Heart right ventricle (tissue), 16 donors: ENCODE results near the gene BRICD5. TPM values are rescaled to one million over a fixed set of nuclear protein-coding genes. Genes with fewer than 3 reads are reported as not detected.

Experiments used
- ATAC-seq, 8 donors: fragments of 200-7000 bp; cut with Tn5 transposase; one replicate each; pipeline ENCODE4 v1.9.1; 2020; ENCODE audit warnings: mild to moderate bottlenecking in 8 of 8, moderate library complexity in 8 of 8, moderate number of reproducible peaks in 1 of 8
- DNase-seq, 2 donors: peaks; one replicate each; pipeline ENCODE4 v3.0.0-alpha.2; 2020
- H3K27ac ChIP-seq, 10 donors: fragments of 200-600 bp; sonication (generic) in 2 of 10; one replicate each; pipeline versions ENCODE4 v1.5.0 to v1.8.0; 2020 to 2022; ENCODE audit warnings: mild to moderate bottlenecking in 3 of 10
- H3K27me3 ChIP-seq, 7 donors: fragments of 200-600 bp; one replicate each; pipeline ENCODE4 v1.8.0; 2021 to 2022; ENCODE audit warnings: mild to moderate bottlenecking in 2 of 7
- H3K36me3 ChIP-seq, 9 donors: fragments of 200-600 bp; sonication (generic) in 1 of 9; one replicate each; pipeline versions ENCODE4 v1.5.0 to v1.8.0; 2020 to 2022; ENCODE audit warnings: mild to moderate bottlenecking in 2 of 9
- H3K4me1 ChIP-seq, 9 donors: fragments of 200-600 bp; sonication (generic) in 1 of 9; one replicate each; pipeline versions ENCODE4 v1.5.0 to v1.8.0; 2020 to 2022; ENCODE audit warnings: mild to moderate bottlenecking in 4 of 9
- H3K4me3 ChIP-seq, 10 donors: fragments of 200-600 bp; sonication (generic) in 2 of 10; one replicate each; pipeline versions ENCODE4 v1.5.0 to v1.8.0; 2020 to 2022; ENCODE audit warnings: mild to moderate bottlenecking in 7 of 10, moderate library complexity in 2 of 10
- H3K9me3 ChIP-seq, 11 donors: fragments of 200-600 bp in 10 of 11; sonication (generic) in 2 of 11; one replicate each; pipeline versions ENCODE4 v1.5.0 to v1.8.0; 2013 to 2022; ENCODE audit warnings: mild to moderate bottlenecking in 2 of 11, control low read depth in 1 of 11, moderate library complexity in 1 of 11
- WGBS, 2 donors: extraction: QIAGEN DNeasy Blood & Tissue Kit; methylation state at CpG; one replicate each; pipeline ENCODE4 v1.1.7; 2013; ENCODE audit warnings: inconsistent platforms in 1 of 2; 5-methylcytosine and 5-hydroxymethylcytosine counted together
- intact Hi-C, 10 donors: fragments of 100-400 bp; cut with DNase I; formaldehyde crosslinking; loops; one replicate each; pipeline versions ENCODE4 v1.11.1 to v1.14.2; 2022
- polyA plus RNA-seq, 2 donors: library from polyadenylated mRNA; stranded (reverse); fragments of 200-250 nt; gene quantifications; one replicate each; pipeline ENCODE4 v1.2.3, GENCODE V29; 2013
- total RNA-seq, 10 donors: library from RNA; stranded (reverse); fragmentation: NEBNext Ultra II Directional in 3 of 10; extraction: Animal tissue kit (Norgen Biotek cat#: 25700) in 3 of 10; gene quantifications; one replicate each; pipeline versions ENCODE4 v1.2.1 to v1.2.4, GENCODE V29; 2021 to 2023
- TF ChIP-seq, protein P1 (sequence below), 9 donors: fragments of 200-600 bp; sonication (generic) in 2 of 9; IDR thresholded peaks; one replicate each; pipeline versions ENCODE4 v1.5.0 to v1.8.0; 2021 to 2022; ENCODE audit warnings: antibody characterized with exemption in 9 of 9, mild to moderate bottlenecking in 5 of 9, moderate library complexity in 1 of 9
- donor health status: Arrhythmogenic right ventricular cardiomyopathy.
- donor health status: ischemic (EF 13 %, LVEDD 7.1; RV severe dilation, severe dysfunction).
- donor health status: healthy with polysubstance abuse.
- donor health status: DM: no; HTN: yes; CAD: no.
- donor health status: DM: no; HTN: no; CAD: no.
- donor health status: ischemic (EF 25% LVEDD 6.9; RV normal size, moderate dysfunction).
- donor health status: ischemic (EF 25% LVEDD 5.7; RV mildly dilated, moderate dysfunction).
- donor health status: healthy.
- donor health status: DM: yes; HTN: yes; CAD: no.
- donor health status: Ischemic cardiomyopathy.
- donor health status: ischemic (EF 35%, LVEDD 5.7; RV mildly dilated, moderate dysfunction).
- donor health status: nonischemic (EF 11% LVEDD 7.7; RV severe dilation, severe dysfunction).
- donor health status: DM: yes; HTN: yes; CAD: no.
- donor health status: PGD.
- donor health status: ischemic (EF 29% LVEDD 5.4; RV normal size, mild dysfunction).
- donor health status: nonischemic (EF 23%, LVEDD 6.1; RV moderate dilation, normal function).

BRICD5 gene
- total and polyA plus RNA-seq, 12 donors: 4.3 to 31.7 (median 7.7) TPM

DNA sequence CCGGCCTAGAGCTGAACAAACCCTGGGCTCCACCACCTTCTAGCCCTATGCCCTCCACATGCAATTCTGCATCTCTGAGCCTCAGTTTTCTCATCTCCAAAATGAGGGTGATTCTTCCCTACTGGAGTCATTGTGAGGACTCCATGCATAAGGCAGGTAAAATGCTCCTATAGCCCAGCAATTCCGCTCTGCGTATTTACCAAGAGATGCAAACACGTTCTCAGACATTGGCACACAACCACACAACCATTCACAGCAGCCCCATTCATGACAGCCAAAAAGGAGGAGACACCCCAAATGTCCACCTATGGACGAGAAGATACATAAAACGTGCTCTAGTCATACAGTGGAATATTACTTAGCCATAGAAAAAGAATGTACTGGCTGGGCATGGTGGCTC is 10.3 kb downstream of the BRICD5 start:
- H3K9me3 ChIP-seq: no peaks in the 10 kb centered on the region
- ATAC-seq: no peak
- no peak overlapping the region for H3K27ac ChIP-seq
- H3K36me3 ChIP-seq: no peaks in the 10 kb centered on the region
- peaks cover 4 to 17% (median 12%) of the 10 kb centered on the region in 9 donors for H3K4me1 ChIP-seq
- H3K4me3 ChIP-seq: no peak overlapping the region
- no peak for DNase-seq
- TF ChIP-seq, protein P1, sequence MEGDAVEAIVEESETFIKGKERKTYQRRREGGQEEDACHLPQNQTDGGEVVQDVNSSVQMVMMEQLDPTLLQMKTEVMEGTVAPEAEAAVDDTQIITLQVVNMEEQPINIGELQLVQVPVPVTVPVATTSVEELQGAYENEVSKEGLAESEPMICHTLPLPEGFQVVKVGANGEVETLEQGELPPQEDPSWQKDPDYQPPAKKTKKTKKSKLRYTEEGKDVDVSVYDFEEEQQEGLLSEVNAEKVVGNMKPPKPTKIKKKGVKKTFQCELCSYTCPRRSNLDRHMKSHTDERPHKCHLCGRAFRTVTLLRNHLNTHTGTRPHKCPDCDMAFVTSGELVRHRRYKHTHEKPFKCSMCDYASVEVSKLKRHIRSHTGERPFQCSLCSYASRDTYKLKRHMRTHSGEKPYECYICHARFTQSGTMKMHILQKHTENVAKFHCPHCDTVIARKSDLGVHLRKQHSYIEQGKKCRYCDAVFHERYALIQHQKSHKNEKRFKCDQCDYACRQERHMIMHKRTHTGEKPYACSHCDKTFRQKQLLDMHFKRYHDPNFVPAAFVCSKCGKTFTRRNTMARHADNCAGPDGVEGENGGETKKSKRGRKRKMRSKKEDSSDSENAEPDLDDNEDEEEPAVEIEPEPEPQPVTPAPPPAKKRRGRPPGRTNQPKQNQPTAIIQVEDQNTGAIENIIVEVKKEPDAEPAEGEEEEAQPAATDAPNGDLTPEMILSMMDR (IDR thresholded peaks at IDR 0.05): no peak
- 87 to 90% methylated on average over 6 of the region's 6 CpGs for WGBS, 2 donors
- H3K27me3 ChIP-seq: peaks cover 11 to 39% (median 22%) of the 10 kb centered on the region in 7 donors
- intact Hi-C loops: no loop called here

DNA sequence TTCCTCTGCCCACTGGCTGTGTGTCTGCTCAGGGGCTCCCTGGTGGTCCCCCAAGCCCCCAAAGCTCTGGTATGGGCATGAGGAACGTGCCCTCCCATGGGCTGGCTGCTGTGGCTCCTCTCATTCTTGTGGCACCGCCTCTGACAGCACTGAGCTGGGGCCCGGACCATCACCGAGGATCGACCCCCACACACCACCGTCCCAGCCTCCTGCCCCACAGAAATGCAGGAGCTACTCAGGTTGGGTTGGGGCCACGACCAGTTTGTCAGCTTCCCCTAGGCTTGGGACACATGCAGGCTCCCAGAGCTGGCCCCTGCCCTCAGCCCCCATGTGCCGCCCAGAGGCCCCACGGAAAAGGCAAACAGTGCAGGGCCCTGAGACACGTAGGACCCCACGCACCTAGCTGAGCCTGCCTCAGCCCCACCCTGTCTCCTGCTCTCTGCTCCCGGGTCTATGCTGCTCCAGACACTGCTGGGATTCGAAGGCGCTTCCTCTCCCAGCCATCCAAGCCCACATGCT is 11.0 kb downstream of the BRICD5 start:
- Histone ChIP-seq H3K9me3 (no peaks in the 10 kb centered on the region), H3K4me1 (peaks cover 4 to 18% (median 13%) of the 10 kb centered on the region in 9 donors), H3K27ac (no peak overlapping the region), H3K36me3 (no peaks in the 10 kb centered on the region), H3K4me3 (no peak overlapping the region), H3K27me3 (peaks cover 14 to 45% (median 29%) of the 10 kb centered on the region in 7 donors)
- intact Hi-C loops: loop anchor here in 1 of 10 donors (10.0 kb wide), 1 partner anchor 305 kb away; no protein-coding TSS in a partner anchor
- TF ChIP-seq, protein P1 (IDR thresholded peaks at IDR 0.05): no peak
- DNase-seq (no peak), ATAC-seq (no peak)
- WGBS, 2 donors: 67 to 72% methylated on average over 14 of the region's 14 CpGs

DNA sequence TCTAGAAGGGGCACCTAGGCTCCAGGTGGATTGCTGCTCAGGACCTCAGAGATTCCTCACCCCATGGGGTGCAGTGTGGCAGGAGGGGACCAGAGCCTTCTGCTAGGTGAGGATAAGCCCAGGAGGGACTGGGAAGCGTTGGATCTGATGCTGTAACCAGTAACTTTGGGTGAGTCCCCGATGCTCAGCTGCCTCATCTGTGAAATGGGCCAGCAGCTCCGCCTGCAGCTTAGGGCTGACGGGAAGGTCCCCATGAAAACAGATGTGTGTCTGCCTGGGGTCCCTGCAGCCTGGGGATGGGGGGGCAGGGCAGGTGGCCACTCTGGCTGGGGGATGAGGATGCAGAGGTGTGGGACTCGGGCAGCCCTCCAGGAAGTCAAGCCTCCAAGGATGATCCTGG is 11.6 kb downstream of the BRICD5 start:
- Histone ChIP-seq H3K36me3 (no peaks in the 10 kb centered on the region), H3K27me3 (peaks cover 14 to 51% (median 34%) of the 10 kb centered on the region in 7 donors), H3K4me3 (no peak overlapping the region), H3K9me3 (no peaks in the 10 kb centered on the region), H3K27ac (no peak overlapping the region), H3K4me1 (peaks cover 4 to 15% (median 10%) of the 10 kb centered on the region in 9 donors)
- WGBS, 2 donors: 72 to 76% methylated on average over 5 of the region's 5 CpGs
- no peak for DNase-seq
- TF ChIP-seq, protein P1 (IDR thresholded peaks at IDR 0.05): no peak
- ATAC-seq: no peak
- intact Hi-C loops: loop anchor here in 1 of 10 donors (10.0 kb wide), 1 partner anchor 306 kb away; no protein-coding TSS in a partner anchor

DNA sequence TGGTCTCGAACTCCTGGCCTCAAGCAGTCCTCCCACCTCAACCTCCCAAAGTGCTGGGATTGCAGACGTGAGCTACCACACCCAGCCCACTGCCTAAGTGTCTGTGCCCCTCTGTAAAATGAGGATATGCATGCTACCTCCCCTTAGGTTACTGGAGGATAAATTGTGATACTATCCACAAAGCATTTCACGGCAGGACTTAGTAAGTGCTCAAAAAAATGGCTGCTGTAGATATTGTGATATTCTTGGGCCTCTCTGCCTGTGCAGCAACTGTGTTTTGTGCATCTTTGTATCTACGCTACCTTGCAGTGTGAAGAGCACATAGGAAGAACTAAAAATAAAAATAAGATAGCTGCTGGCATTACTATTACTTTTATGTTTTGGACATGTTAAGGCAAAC is 12.4 kb downstream of the BRICD5 start:
- Histone ChIP-seq H3K9me3 (no peaks in the 10 kb centered on the region), H3K27ac (no peak overlapping the region), H3K4me1 (peaks cover 4 to 15% (median 10%) of the 10 kb centered on the region in 9 donors), H3K4me3 (no peak overlapping the region), H3K36me3 (no peaks in the 10 kb centered on the region), H3K27me3 (peaks cover 14 to 59% (median 39%) of the 10 kb centered on the region in 7 donors)
- TF ChIP-seq, protein P1 (IDR thresholded peaks at IDR 0.05): no peak
- WGBS, 2 donors: 62 to 68% methylated on average over 4 of the region's 4 CpGs
- intact Hi-C loops: loop anchor here in 1 of 10 donors (10.0 kb wide), 1 partner anchor 307 kb away; no protein-coding TSS in a partner anchor
- ATAC-seq (no peak), DNase-seq (no peak)
